Subcutaneous adipose tissue (tissue), 4 donors: ENCODE data around the gene GBX1. TPM values are rescaled to one million over a fixed set of nuclear protein-coding genes. Genes with fewer than 3 reads are reported as not detected.

Source experiments
- total RNA-seq, 4 donors: library from RNA; depleted of rRNA; stranded (reverse); fragments of >200 nt; gene quantifications; one replicate each; pipeline ENCODE4 v1.1.0, GENCODE V29; 2016
- TF ChIP-seq, protein P1 (sequence below): fragments of 450-650 bp; IDR thresholded peaks from one replicate; pipeline ENCODE4 v1.5.1; 2016; ENCODE audit warnings: low read depth, mild to moderate bottlenecking, control low read depth, antibody characterized with exemption, moderate library complexity

GBX1 gene
- total RNA-seq, 4 donors from 2014 or later = not detected

DNA sequence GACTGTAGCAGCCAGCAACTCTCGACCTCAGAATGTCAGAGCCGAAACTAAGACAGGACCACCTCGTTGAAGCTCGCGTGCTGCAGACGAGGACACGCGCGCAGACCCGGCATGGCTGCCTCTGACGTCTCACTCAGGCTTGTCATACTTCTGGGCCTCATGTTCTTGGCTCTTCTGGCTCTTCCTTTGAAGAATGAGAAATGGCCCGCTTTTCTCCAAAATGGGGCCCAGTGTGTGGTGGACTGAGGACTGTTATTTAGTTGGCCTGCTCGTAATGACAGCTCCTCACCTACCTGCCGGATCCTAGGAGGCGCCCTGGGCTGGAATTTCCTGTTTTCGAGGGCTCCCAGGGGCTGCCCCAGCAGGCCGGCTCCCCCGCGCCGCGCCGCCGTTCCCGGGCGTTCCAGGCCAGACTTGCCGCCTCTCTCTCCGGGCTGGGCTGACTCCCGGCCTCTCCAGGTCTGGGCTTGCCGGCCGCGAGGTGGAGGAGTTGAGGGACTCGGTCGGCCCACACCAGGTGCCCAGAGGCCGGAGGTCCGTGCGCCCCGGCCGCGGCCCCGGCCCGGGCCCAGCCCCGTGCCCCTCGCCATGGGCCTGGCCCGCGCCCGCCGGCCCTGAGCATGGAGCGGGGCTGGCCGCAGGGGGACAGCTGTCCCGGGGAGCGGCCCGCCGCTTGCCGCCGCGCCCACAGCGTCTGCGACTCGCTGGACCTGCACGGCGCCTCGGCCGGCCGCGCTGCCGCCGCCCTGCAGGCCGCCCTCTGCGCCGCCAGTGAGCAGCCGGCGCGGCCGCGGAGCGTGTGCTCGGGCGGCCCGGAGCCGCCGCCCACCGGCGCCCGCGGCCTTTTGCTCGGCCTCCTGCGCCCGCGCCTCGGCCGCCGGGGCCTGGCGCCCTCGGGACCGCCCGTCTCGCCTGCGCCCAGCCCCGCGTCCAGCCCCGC, 53.1 kb downstream of the GBX1 start:
- TF ChIP-seq, protein P1, sequence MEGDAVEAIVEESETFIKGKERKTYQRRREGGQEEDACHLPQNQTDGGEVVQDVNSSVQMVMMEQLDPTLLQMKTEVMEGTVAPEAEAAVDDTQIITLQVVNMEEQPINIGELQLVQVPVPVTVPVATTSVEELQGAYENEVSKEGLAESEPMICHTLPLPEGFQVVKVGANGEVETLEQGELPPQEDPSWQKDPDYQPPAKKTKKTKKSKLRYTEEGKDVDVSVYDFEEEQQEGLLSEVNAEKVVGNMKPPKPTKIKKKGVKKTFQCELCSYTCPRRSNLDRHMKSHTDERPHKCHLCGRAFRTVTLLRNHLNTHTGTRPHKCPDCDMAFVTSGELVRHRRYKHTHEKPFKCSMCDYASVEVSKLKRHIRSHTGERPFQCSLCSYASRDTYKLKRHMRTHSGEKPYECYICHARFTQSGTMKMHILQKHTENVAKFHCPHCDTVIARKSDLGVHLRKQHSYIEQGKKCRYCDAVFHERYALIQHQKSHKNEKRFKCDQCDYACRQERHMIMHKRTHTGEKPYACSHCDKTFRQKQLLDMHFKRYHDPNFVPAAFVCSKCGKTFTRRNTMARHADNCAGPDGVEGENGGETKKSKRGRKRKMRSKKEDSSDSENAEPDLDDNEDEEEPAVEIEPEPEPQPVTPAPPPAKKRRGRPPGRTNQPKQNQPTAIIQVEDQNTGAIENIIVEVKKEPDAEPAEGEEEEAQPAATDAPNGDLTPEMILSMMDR = no peak

DNA sequence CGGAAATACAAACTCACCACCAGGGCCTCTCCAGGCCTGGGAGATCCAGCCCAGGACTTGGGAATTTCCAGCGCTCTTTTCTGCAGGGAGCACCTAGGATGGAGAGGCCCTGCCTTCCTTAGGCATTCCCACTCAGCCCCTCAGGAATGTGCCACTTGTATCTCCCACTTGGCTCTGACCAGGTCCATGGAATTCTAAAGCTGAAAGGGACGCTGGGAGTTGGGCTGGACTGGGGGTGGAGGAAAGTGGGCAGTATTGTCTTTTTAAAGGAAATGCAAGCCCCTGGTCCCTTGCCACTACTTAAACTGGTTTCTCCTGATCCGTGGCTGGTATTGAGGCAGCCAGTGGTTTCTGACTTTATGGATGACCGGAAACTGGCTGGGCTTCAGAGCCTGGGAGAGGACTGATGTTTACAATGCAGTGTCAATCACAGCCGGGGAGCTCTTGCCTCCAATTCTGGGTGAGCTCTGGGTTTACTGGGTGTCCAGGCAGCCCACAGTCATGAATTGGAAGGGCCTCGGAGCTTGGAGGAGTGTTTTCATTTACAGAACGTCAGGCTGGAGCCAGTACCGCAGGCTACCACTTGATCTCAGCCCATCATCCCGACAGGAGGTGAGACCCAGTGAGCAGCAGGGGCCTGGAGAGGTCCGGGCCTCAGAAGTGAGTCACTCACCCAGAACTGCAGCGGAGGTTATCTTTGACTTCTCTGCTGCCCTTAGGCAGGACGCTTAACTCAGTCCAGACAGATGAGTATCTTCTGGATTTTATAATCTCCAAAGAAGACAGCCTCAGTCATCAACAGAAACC, 53.9 kb downstream of the GBX1 start:
- TF ChIP-seq, protein P1 = no peak

DNA sequence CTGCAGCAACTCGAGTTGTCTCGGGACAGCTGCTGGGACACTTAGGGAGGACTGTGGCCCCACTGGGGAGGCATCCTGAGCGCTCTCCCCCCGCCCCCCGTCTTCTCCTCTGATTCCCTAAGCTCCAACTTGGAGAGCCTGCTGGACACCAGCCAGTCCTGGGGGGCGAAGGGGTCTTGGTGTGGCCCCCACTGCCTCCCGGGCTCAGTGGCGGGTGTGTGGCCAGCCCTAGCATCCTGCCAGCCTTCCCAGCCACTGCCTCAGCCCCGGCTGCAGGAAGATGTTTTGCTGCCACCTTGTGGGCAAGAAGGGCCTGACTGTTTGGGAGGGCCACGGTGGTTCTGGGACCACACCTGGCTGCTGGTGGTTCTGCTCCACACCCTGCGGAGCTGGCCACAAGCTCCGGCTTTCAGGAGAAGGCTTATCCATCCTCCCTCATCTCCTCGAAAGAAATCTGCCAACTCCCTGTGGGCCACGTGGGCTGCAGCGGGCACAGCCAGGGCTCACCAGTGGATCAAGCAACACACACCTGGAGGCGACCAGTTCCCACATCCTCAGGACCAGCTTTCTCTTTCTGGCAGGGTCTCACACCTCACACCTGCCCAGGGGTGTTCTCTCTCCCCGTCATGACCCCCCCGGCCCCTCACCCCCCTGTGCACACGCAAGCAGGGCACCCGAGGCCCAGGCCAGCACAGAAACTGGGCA, 56.4 kb downstream of the GBX1 start:
- TF ChIP-seq, protein P1 = no peak

DNA sequence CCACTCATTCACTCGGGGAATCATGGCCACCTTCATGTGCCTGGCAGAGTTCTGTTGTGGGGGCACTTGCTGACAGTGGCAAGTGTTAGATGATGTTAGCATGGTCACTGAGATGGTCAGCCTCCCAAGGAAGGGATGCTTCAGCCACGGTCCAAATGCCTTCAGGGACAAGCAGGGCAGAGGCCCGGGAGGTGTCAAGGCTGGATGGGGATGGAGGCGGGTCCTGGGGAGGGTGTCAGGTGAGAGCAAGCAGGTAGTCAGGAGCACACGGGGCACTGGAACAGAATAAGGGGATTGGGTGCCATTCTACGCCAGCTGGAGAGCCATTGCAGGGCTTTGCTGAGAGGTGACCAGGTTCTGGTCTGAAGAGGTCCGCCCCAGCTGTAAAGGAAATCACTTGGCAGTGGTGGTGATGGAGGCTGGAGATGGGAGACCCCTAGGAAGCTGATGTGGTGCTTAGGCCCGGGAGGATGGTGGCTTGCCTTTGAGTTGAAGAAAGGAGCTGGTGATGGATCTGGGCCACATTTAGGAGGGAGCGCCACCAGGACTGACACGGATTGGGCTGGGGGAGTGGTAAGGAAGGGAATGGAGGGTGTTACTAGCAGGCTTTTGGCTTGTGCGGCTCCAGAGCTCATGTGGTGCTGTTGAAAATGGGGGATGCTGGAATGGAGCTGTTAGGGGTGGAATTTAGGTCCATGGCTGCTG, 57.1 kb downstream of the GBX1 start:
- TF ChIP-seq, protein P1 = no peak

DNA sequence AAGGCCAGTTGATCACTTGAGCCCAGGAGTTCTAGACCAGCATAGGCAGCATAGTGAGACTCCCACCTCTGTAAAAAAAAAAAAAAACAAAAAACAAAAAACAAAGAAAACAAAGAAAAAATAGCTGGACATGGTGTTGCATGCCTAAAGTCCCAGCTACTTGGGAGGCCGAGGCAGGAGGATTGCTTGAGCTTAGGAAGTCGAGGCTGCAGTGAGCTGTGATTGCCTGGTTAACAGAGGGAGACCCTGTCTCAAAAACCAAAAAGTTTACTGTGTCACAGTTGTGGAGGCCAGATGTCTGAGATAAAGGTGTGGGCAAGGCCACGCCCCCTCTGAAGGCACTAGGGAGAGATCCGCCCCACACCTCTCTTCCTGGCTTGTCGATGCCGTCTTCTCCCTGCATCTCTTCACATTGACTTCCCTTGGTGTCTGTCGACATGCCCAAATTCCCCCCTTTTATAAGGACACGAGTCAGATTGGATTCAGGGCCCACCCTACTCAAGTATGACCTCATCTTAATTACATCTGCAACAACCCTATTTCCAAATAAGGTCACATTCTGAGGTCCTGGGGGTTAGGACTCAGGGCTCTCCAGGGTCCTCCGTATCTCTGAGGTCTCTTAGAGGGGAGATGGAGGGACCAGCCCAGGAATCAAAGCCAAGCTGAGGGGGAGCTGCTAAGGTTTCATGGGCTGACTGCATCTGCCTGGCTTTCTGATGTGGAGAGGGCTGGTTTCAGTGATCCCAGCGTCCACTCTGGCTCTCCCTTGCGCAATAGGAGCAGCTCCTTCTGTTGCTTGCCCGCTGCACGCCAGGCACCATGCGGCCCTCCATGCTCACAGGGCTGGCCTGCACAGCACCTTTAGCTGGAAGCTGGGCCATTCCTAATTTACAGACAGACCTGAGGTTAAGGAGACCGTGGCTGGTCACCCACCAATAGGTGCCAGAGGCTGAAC, 58.1 kb downstream of the GBX1 start:
- TF ChIP-seq, protein P1 = no peak

DNA sequence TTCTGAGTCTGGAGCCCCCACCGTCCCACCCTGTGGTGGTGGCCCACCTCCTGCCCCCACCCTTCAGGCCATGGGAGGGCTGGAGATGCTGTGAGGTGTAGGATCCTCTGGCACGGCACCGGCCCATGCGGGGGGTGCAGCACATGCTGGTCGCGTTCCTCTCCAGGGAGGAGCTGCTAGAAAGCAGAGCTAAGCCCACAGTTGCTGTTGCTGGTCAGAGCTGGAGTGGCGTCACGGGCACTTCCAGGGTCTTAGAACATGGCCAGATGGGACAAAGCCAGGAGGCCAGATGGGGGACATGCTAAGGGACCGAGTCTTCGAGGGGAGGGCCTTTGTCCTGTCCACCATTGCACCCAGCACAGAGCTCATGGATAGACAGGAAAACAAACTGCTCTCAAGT, 59.6 kb downstream of the GBX1 start:
- TF ChIP-seq, protein P1 = no peak
